Measurements from ENCODE around the gene TTC33.
"Not testable (repeated sequence)": the region's sequence is repeated elsewhere in the genome, so short reads cannot be mapped to it uniquely, and the experiment has no call there.

TTC33 gene

DNA sequence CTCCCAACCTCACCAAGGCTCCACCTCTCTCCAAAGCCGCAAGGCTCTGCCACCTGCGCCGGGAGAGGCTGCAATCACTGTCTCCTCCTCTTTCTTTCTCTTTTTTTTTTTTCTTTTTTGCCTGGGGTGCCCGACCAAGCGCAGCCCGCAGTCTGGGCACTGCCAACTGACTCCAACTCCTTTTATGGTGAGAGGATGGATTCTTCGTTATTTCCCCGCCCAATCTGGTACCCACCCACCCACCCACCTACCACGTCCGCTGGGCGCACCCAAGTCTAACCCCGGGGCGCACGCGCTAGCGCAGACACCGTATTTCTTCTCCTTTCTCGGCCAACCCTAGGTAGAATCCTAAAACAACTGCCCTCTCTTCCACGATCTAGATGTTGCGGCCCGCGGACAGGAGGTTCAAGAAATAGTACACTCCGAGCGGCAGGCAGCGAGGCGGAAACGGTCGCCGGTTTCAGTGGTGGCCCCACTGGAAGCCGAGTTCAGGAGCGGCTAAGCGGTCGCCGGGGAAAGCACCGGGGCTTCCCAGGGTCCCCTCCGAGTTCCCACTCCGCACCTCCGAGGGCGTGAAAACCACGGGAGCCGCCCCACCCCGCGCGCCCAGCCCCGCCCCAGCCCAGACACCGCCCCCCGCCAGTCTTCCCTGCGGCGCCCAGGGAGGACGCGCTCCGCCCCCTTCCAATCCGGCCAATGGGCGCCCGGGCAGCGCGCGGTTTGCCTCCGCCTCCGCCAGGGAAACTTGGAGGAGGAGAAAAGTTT, 76.4 kb downstream of the TTC33 start:
- peak; percentile 97 for DNase-seq

- DNase-seq: no peak
These were observed 77.2 kb downstream of the TTC33 start for GRCh38 chr5:40678460-40679147.

DNA sequence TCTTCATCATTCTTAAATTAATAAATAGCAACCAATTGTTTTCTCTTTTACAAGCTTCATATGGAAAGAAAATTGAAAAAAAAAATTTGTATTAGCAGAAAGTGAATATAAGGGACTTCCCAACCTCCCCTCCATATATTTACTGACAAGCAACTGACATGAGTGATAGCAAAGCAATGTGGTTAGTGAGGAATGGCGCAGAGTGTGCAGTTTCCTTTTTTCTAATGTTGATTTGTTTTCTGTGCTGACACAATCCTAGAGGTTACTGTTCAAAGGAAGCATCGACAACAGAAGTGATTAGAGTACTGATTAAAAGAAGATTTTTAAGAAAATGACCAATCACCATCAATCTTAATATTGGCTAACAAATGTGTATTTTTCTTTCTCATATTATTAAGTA, 77.7 kb downstream of the TTC33 start:
- DNase-seq: peak; percentile 84

DNA sequence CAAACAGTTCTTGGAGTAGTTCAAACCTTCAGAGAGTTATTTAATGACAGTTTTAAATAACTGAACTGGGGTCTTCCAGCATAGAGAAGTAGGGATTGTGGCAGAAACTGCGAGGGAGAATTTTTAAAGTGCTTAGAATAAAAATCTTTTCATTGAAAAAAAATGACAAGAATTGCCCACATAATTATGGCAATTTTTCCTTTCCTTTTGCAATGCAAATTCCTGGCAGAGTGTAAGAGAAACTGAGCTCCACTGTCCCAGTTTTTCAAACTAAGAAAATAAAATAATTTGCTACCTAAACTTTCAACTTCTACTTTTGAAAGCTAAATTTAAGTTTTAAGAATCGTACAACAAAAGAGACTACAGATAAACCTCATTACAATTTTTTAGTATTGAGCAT, 78.3 kb downstream of the TTC33 start:
- DNase-seq: no peak

DNA sequence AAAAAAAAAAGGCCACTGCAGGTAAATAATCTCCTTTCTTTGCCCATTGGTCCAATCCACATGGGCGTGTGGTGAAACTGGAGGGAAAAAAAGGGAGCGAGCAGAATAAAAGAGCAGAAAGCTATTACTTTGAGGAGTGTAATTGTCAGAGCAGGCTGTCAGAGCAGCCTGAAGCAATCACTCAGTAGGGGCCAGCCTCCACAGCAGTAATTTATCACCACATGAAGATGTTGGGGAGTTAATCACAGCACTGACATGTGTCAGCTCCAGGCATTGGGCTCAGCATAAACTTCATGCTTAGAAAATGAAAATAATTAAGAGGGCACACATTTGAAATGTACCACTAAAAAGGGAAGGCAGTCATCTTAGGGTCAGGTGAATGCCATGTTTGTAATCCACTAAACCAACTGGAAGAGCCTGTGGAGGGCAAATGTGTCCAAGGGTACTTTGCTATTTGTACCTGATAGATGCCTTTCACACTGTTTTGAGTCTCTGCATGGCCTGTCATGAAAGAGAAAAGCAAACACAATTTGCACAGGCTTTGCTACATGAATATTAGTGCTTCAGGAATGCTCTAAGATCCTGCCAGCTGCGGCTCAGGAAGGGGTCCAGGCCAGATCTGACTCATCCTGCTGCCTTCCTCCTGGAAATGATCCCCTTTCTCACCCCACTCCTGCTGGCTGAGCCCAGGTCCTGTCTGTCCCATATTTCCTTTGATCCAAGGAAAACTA, 79.0 kb downstream of the TTC33 start:
- DNase-seq: no peak

- DNase-seq: peak; percentile 90
These were observed 80.2 kb downstream of the TTC33 start for GRCh38 chr5:40675396-40676133.

- DNase-seq: no peak
These were observed 81.0 kb downstream of the TTC33 start for GRCh38 chr5:40674661-40675235.

GRCh38 chr5:40672425-40672824, 83.3 kb downstream of the TTC33 start:
- no peak for DNase-seq

- no peak for DNase-seq
These were observed 86.0 kb downstream of the TTC33 start for GRCh38 chr5:40669606-40670390.

GRCh38 chr5:40667161-40667663, 88.5 kb downstream of the TTC33 start:
- no peak for DNase-seq

DNA sequence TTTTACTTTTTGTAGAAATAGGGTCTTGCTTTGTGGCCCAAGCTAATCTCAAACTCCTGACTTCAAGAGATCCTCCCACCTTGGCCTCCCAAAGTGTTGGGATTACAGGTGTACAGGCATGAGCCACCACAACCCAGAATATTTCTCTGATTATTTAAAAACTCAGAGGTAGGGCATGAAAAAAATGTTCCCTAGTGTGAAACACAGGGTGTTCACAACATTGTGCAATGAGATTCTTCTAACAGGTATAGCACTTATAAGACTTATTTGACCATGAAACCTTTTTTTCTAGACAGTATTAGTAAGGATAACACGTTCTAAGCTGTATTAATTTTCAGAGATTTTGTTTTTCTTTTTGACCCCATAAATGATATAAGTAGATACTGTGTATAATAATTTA, 89.1 kb downstream of the TTC33 start:
- no peak for DNase-seq

DNA sequence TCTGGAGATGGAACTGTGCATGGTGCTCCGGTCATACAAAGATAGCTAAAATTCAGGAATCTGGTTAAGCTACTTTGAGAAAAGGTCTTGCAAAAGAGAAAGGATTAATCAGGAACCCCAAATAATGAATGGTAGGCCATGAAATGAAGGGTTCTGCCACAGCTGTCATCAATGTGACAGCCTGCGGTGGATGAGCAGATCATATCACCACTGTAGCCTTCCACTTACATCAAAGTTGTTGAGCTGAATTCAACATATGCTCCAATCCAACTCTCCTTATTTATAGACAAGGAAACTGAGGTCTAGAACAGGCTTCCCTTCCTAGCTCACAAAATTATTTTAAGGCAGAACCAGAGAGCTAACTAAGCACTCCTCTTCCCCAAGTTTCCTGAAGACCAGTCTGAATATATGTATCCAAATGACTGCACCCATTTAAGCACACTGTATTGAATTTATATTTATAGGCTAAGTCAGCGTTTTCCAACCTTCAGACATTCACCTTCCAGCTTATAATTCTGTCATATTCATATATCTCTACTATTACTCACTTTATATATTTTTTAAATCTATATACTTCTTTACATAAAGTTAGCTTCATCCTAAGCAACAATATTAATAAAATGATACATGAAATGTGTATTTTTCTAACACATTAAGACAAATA, 90.0 kb downstream of the TTC33 start:
- no peak for DNase-seq

GRCh38 chr5:40660751-40661150, 95.0 kb downstream of the TTC33 start:
- no peak for DNase-seq

DNA sequence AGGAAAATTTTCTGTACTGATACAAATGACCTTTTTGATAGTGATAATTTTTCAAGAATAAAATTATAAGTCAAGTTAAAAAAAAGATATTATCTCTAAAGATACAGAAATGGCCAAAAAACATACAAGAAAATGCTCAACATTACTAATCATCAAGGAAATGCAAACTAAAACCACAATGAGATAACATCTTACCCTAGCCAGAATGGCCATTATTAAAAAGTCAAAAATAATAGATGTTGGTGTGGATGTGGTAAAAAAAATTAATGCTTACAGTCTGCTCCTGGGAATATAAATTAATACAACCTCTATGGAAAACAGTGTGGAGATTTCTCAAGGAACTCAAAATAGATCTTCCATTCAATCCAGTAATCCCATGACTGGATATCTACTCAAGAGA, 99.0 kb downstream of the TTC33 start:
- DNase-seq: no peak

GRCh38 chr5:40656091-40656490, 99.7 kb downstream of the TTC33 start:
- not testable (repeated sequence) for DNase-seq

DNA sequence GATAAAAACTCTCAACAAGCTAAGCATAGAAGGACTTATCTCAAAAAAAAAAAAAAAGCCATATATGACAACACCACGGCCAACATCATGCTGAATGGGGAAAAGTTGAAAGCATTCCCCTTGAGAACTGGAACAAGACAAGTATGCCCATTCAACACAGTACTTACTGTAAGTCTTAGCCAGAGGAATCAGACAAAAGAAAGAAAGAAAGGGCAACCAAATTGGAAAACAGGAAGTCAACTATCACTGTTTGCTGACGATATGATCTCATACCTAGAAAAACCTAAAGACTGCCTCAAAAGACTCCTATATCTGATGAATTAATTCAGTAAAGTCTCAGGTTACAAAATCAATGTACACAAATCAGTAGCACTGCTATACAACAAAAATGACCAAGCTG, 100.6 kb downstream of the TTC33 start:
- DNase-seq: peak; percentile 73

- DNase-seq: no peak
These were observed 101.3 kb downstream of the TTC33 start for GRCh38 chr5:40654377-40654991.

DNA sequence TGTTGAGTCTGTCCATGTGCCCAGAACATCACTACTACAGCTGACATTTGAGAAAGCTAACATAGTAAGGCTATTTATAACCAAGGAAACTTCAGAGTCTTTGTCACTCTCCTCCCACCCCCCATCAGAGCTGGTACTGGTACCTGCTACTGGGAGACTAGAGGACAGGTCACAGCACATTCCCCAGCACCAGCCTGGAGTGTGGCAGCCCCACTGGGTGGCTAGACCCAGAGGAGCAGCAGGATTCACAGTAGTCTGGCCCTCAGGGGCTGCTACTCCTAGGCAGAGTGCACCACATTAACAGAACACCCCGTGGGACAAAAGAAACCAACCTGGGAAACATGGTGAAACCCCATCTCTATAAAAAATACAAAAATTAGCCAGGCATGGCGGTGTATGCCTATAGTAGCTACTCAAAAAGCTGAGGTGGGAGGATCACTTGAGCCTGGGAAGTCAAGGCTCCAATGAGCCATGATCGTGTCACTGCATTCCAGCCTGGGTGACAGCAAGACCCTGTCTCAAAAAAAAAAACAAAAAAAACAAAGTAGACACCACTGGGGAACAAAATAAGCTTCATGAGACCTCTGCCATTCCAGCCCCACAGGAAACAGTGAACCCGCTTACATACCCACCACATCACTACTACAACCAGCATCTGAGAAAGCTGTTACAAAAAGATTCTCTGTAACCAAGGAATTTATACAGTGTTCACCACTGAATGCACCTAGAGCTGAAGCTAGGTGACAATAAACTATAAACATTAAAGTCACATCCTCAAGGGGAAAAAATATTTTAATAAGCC, 102.3 kb downstream of the TTC33 start:
- no peak for DNase-seq

DNA sequence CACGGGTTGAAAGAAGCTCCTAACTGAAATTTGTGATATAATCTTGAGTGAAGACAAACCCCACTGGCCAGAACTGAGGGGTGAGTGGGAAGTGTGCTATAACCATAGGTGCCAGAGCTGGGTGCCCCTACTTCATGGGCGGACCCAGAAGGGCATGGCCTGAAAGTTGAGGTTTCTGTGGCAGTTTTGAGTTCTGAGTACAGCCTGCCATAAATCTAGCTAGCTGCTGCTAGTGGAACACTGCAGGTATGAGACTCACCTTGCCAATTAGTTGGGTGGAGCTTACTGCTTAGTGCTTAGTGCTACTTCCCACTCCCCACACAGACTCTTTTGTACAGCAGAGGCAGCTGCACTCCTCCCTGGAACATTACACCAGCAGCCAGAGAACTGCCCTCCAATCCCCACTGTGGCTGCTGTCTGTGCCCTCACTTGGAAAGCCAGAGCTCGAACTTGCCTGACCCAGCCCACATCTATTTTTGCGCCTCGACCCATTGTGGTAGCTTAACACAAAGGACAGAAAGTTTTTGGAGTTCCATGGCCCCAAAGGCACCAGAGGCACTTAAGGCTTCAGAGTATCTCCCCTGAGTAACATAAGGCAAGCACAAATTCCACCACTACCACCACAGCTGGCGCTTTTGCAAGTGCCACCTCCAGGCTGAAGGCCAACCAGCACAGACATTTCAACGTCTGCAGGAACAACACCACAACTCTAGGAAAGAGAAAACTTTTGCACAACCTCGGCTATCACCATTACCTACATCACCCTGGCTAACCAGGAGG, 103.1 kb downstream of the TTC33 start:
- DNase-seq: peak; percentile 59
